HEK293 (cell line): ENCODE data around the gene INSIG2.

Experiments used
- AEBP2 ChIP-seq: fragments of 450-650 bp; formaldehyde crosslinking; IDR thresholded peaks from 2 replicates; pipeline ENCODE4 v1.5.1; 2016; ENCODE audit warnings: missing biosample characterization, missing genetic modification characterization, borderline replicate concordance
- BCL11A ChIP-seq: fragments of 450-650 bp; formaldehyde crosslinking; IDR thresholded peaks from 2 replicates; pipeline ENCODE4 v1.5.1; 2016; ENCODE audit warnings: low read depth, missing biosample characterization, missing genetic modification characterization
- BCL6B ChIP-seq: fragments of 450-650 bp; formaldehyde crosslinking; IDR thresholded peaks from 2 replicates; pipeline ENCODE4 v1.5.1; 2017; ENCODE audit warnings: missing biosample characterization, missing genetic modification characterization
- EGR2 ChIP-seq: fragments of 450-650 bp; formaldehyde crosslinking; IDR thresholded peaks from 2 replicates; pipeline ENCODE4 v1.5.1; 2016; ENCODE audit warnings: low read depth, missing biosample characterization, missing genetic modification characterization
- KLF10 ChIP-seq: fragments of 450-650 bp; IDR thresholded peaks from 2 replicates; pipeline ENCODE4 v1.5.1; 2018; ENCODE audit warnings: missing biosample characterization, mild to moderate bottlenecking, missing genetic modification characterization
- PRDM4 ChIP-seq: fragments of 450-650 bp; formaldehyde crosslinking; IDR thresholded peaks from 2 replicates; pipeline ENCODE4 v1.5.1; 2017; ENCODE audit warnings: missing biosample characterization, missing genetic modification characterization
- SP3 ChIP-seq: fragments of 450-650 bp; formaldehyde crosslinking; IDR thresholded peaks from 2 replicates; pipeline ENCODE4 v1.5.1; 2016; ENCODE audit warnings: missing biosample characterization, missing genetic modification characterization
- TSHZ1 ChIP-seq: fragments of 450-650 bp; formaldehyde crosslinking; IDR thresholded peaks from 2 replicates; pipeline ENCODE4 v1.5.1; 2016; ENCODE audit warnings: missing biosample characterization, missing genetic modification characterization, borderline replicate concordance
- ZBTB1 ChIP-seq: fragments of 450-650 bp; formaldehyde crosslinking; IDR thresholded peaks from 2 replicates; pipeline ENCODE4 v1.5.1; 2016; ENCODE audit warnings: missing biosample characterization, missing genetic modification characterization
- ZBTB20 ChIP-seq: fragments of 450-650 bp; formaldehyde crosslinking; IDR thresholded peaks from 2 replicates; pipeline ENCODE4 v1.5.1; 2016; ENCODE audit warnings: missing biosample characterization, missing genetic modification characterization
- ZNF138 ChIP-seq: fragments of 450-650 bp; formaldehyde crosslinking; IDR thresholded peaks from 2 replicates; pipeline ENCODE4 v1.5.1; 2016; ENCODE audit warnings: missing biosample characterization, missing genetic modification characterization, borderline replicate concordance
- ZNF184 ChIP-seq: fragments of 450-650 bp; IDR thresholded peaks from 2 replicates; pipeline ENCODE4 v1.5.1; 2018; ENCODE audit warnings: missing biosample characterization, mild to moderate bottlenecking, missing genetic modification characterization
- ZNF202 ChIP-seq: fragments of 450-650 bp; formaldehyde crosslinking; IDR thresholded peaks from 2 replicates; pipeline ENCODE4 v1.5.1; 2016; ENCODE audit warnings: missing biosample characterization, missing genetic modification characterization, borderline replicate concordance
- ZNF211 ChIP-seq: fragments of 450-650 bp; formaldehyde crosslinking; IDR thresholded peaks from 2 replicates; pipeline ENCODE4 v1.5.1; 2016; ENCODE audit warnings: low read depth, missing biosample characterization, missing genetic modification characterization
- ZNF214 ChIP-seq: fragments of 450-650 bp; formaldehyde crosslinking; IDR thresholded peaks from 2 replicates; pipeline ENCODE4 v1.5.1; 2017; ENCODE audit warnings: missing biosample characterization, mild to moderate bottlenecking, missing genetic modification characterization, borderline replicate concordance
- ZNF280D ChIP-seq: fragments of 450-650 bp; formaldehyde crosslinking; IDR thresholded peaks from 2 replicates; pipeline ENCODE4 v1.5.1; 2016; ENCODE audit warnings: missing biosample characterization, missing genetic modification characterization
- ZNF324 ChIP-seq: fragments of 450-650 bp; formaldehyde crosslinking; IDR thresholded peaks from 2 replicates; pipeline ENCODE4 v1.5.1; 2016; ENCODE audit warnings: missing biosample characterization, missing genetic modification characterization
- ZNF362 ChIP-seq: fragments of 450-650 bp; formaldehyde crosslinking; IDR thresholded peaks from 2 replicates; pipeline ENCODE4 v1.5.1; 2016; ENCODE audit warnings: missing biosample characterization, missing genetic modification characterization
- ZNF394 ChIP-seq: fragments of 450-650 bp; formaldehyde crosslinking; IDR thresholded peaks from 2 replicates; pipeline ENCODE4 v1.5.1; 2016; ENCODE audit warnings: missing biosample characterization, missing genetic modification characterization, mild to moderate bottlenecking, moderate library complexity, borderline replicate concordance
- ZNF416 ChIP-seq: fragments of 450-650 bp; formaldehyde crosslinking; IDR thresholded peaks from 2 replicates; pipeline ENCODE4 v1.5.1; 2016; ENCODE audit warnings: missing biosample characterization, missing genetic modification characterization
- ZNF426 ChIP-seq: fragments of 450-650 bp; formaldehyde crosslinking; IDR thresholded peaks from 2 replicates; pipeline ENCODE4 v1.5.1; 2017; ENCODE audit warnings: missing biosample characterization, missing genetic modification characterization, mild to moderate bottlenecking, inconsistent platforms, moderate library complexity
- ZNF529 ChIP-seq: fragments of 450-650 bp; formaldehyde crosslinking; IDR thresholded peaks from 2 replicates; pipeline ENCODE4 v1.5.1; 2017; ENCODE audit warnings: missing genetic modification characterization, missing biosample characterization; ENCODE audit not compliant: insufficient replicate concordance
- ZNF548 ChIP-seq: fragments of 450-650 bp; formaldehyde crosslinking; IDR thresholded peaks from 2 replicates; pipeline ENCODE4 v1.5.1; 2016; ENCODE audit warnings: missing biosample characterization, missing genetic modification characterization
- ZNF624 ChIP-seq: fragments of 450-650 bp; formaldehyde crosslinking; IDR thresholded peaks from 2 replicates; pipeline ENCODE4 v1.5.1; 2017; ENCODE audit warnings: missing biosample characterization, missing genetic modification characterization
- ZNF677 ChIP-seq: fragments of 450-650 bp; IDR thresholded peaks from 2 replicates; pipeline ENCODE4 v1.5.0; 2018; ENCODE audit warnings: missing biosample characterization, mild to moderate bottlenecking, missing genetic modification characterization, moderate library complexity
- ZNF704 ChIP-seq: fragments of 450-650 bp; formaldehyde crosslinking; IDR thresholded peaks from 2 replicates; pipeline ENCODE4 v1.5.1; 2016; ENCODE audit warnings: missing biosample characterization, missing genetic modification characterization

INSIG2 gene

GRCh38 chr2:118050386-118050785, 37.9 kb upstream of the INSIG2 start (continued):
- TF ChIP-seq ZNF426 (no peak), BCL6B (tag by site-specific recombination) (0 out of 2 replicates have a peak, but pooled peaks have one; percentile 38), ZNF529 (tag by site-specific recombination) (no peak), TSHZ1 (tag by site-specific recombination) (no peak), ZNF324 (tag by site-specific recombination) (no peak), ZNF704 (tag by site-specific recombination) (no peak), ZNF362 (tag by site-specific recombination) (no peak), ZNF416 (no peak), ZBTB20 (tag by site-specific recombination) (no peak), PRDM4 (tag by site-specific recombination) (0 out of 2 replicates have a peak, but pooled peaks have one; percentile 43), ZNF394 (tag by site-specific recombination) (no peak), ZNF202 (no peak), BCL11A (no peak), ZNF677 (tag by site-specific recombination) (no peak), ZNF184 (tag by site-specific recombination) (no peak), ZNF624 (tag by site-specific recombination) (no peak), EGR2 (tag by site-specific recombination) (no peak), ZNF138 (no peak), ZNF211 (tag by site-specific recombination) (no peak), AEBP2 (tag by site-specific recombination) (no peak), ZNF214 (no peak), ZNF280D (tag by site-specific recombination) (no peak), KLF10 (0 out of 2 replicates have a peak, but pooled peaks have one; percentile 22), ZNF548 (tag by site-specific recombination) (no peak), SP3 (tag by site-specific recombination) (no peak), ZBTB1 (tag by site-specific recombination) (no peak)
